Trophoblast cell (in vitro differentiated cells and primary cell): Measurements from ENCODE around the gene IL1RL2.

Experiments used
- DNase-seq, 2 donors: peaks; one replicate each; pipeline ENCODE4 v3.0.0-alpha.2; 2016
- H2AFZ ChIP-seq: 2 replicates; pipeline ENCODE4 v1.6.1; 2013; ENCODE audit warnings: low read length, moderate library complexity, mild to moderate bottlenecking; ENCODE audit not compliant: insufficient read depth, poor library complexity
- H2AK5ac ChIP-seq: 2 replicates; pipeline ENCODE4 v1.6.1; 2013; ENCODE audit warnings: mild to moderate bottlenecking, low read length
- H2BK120ac ChIP-seq: 2 replicates; pipeline ENCODE4 v1.6.1; 2013; ENCODE audit warnings: low read length, mild to moderate bottlenecking, moderate library complexity; ENCODE audit not compliant: insufficient read depth, poor library complexity
- H2BK12ac ChIP-seq: 2 replicates; pipeline ENCODE4 v1.6.1; 2013; ENCODE audit warnings: mild to moderate bottlenecking, low read length, moderate library complexity
- H2BK5ac ChIP-seq: 2 replicates; pipeline ENCODE4 v1.6.1; 2013; ENCODE audit warnings: low read length, low read depth, moderate library complexity, mild to moderate bottlenecking; ENCODE audit not compliant: poor library complexity
- H3K14ac ChIP-seq: 2 replicates; pipeline ENCODE4 v1.6.1; 2013; ENCODE audit warnings: mild to moderate bottlenecking, low read length
- H3K18ac ChIP-seq: 2 replicates; pipeline ENCODE4 v1.6.1; 2013; ENCODE audit warnings: mild to moderate bottlenecking, low read length
- H3K23ac ChIP-seq: 2 replicates; pipeline ENCODE4 v1.6.1; 2013; ENCODE audit warnings: low read length
- H3K27ac ChIP-seq: 2 replicates; pipeline ENCODE4 v1.5.1; 2013; ENCODE audit warnings: low read depth, mild to moderate bottlenecking, inconsistent platforms, low read length, moderate library complexity
- H3K27me3 ChIP-seq: 2 replicates; pipeline ENCODE4 v1.6.1; 2013; ENCODE audit warnings: inconsistent platforms, mild to moderate bottlenecking, low read length, moderate library complexity; ENCODE audit not compliant: insufficient read depth
- H3K36me3 ChIP-seq, 2 experiments: 1 replicate in 1 of 2; 2 replicates in 1 of 2; pipeline ENCODE4 v1.6.1; 2013; ENCODE audit warnings: low read length in 2 of 2, mild to moderate bottlenecking in 2 of 2, moderate library complexity in 1 of 2; ENCODE audit not compliant: insufficient read depth in 2 of 2, control insufficient read depth in 1 of 2
- H3K4ac ChIP-seq: 2 replicates; pipeline ENCODE4 v1.6.1; 2013; ENCODE audit warnings: low read depth, mild to moderate bottlenecking, low read length, moderate library complexity
- H3K4me1 ChIP-seq, 2 experiments: 1 replicate in 1 of 2; 2 replicates in 1 of 2; pipeline ENCODE4 v1.6.1; 2013; ENCODE audit warnings: low read length in 2 of 2, mild to moderate bottlenecking in 2 of 2, moderate library complexity in 1 of 2; ENCODE audit not compliant: insufficient read depth in 2 of 2, control insufficient read depth in 1 of 2
- H3K4me2 ChIP-seq: 2 replicates; pipeline ENCODE4 v1.6.1; 2013; ENCODE audit warnings: inconsistent platforms, mild to moderate bottlenecking, low read length, moderate library complexity
- H3K4me3 ChIP-seq: 2 replicates; pipeline ENCODE4 v1.5.1; 2013; ENCODE audit warnings: mild to moderate bottlenecking, low read depth, low read length, inconsistent platforms
- H3K79me1 ChIP-seq: one replicate; pipeline ENCODE4 v1.6.1; 2013; ENCODE audit warnings: low read length
- H3K79me2 ChIP-seq: 2 replicates; pipeline ENCODE4 v1.6.1; 2013; ENCODE audit warnings: low read length, mild to moderate bottlenecking; ENCODE audit not compliant: control insufficient read depth, insufficient read depth, poor library complexity
- H3K9ac ChIP-seq: 2 replicates; pipeline ENCODE4 v1.6.1; 2013; ENCODE audit warnings: mild to moderate bottlenecking, low read length
- H3K9me3 ChIP-seq: 2 replicates; pipeline ENCODE4 v1.6.1; 2013; ENCODE audit warnings: low read depth, mild to moderate bottlenecking, control low read depth, inconsistent platforms, low read length; ENCODE audit not compliant: insufficient read depth
- H4K12ac ChIP-seq: 2 replicates; pipeline ENCODE4 v1.6.1; 2013; ENCODE audit warnings: low read depth, mild to moderate bottlenecking, low read length, moderate library complexity
- H4K8ac ChIP-seq: 2 replicates; pipeline ENCODE4 v1.6.1; 2013; ENCODE audit warnings: low read depth, mild to moderate bottlenecking, low read length, moderate library complexity
- H4K91ac ChIP-seq: one replicate; pipeline ENCODE4 v1.6.1; 2013; ENCODE audit warnings: low read depth, mild to moderate bottlenecking, low read length, moderate library complexity
- WGBS: extraction: QIAGEN DNeasy Blood & Tissue Kit; methylation state at CpG from one replicate; pipeline ENCODE4 v1.1.7; 2013; ENCODE audit warnings: missing lambda C conversion rate; ENCODE audit not compliant: insufficient read length, insufficient coverage; ENCODE audit errors: extremely low coverage; 5-methylcytosine and 5-hydroxymethylcytosine counted together

The IL1RL2 gene

GRCh38 chr2:102251849-102252203 lies 65.0 kb downstream of the IL1RL2 start:
- no peak overlapping the region for H3K14ac ChIP-seq
- H3K27me3 ChIP-seq, result no peaks in the 10 kb centered on the region
- H3K9ac ChIP-seq, result no peak overlapping the region
- no peaks in the 10 kb centered on the region for H3K79me1 ChIP-seq
- H3K36me3 ChIP-seq, result no peaks in the 10 kb centered on the region
- H4K8ac ChIP-seq, result no peak overlapping the region
- H3K18ac ChIP-seq, result no peak overlapping the region
- no peak overlapping the region for H3K23ac ChIP-seq
- no peak overlapping the region for H2BK12ac ChIP-seq
- H2AK5ac ChIP-seq, result no peak overlapping the region
- H2BK5ac ChIP-seq, result no peak overlapping the region
- no peak overlapping the region for H3K4me3 ChIP-seq
- no peaks in the 10 kb centered on the region for H3K79me2 ChIP-seq
- no peak overlapping the region for H3K4me2 ChIP-seq
- no peak overlapping the region for H3K27ac ChIP-seq
- no peaks in the 10 kb centered on the region for H3K9me3 ChIP-seq
- WGBS, result no CpG with 5 or more reads among the region's 1 CpG
- H4K12ac ChIP-seq, result no peak overlapping the region
- H3K4me1 ChIP-seq, result no peaks in the 10 kb centered on the region
- H2BK120ac ChIP-seq, result no peak overlapping the region
- no peak overlapping the region for H4K91ac ChIP-seq
- DNase-seq, result no peak
- H2AFZ ChIP-seq, result no peak overlapping the region
- H3K4ac ChIP-seq, result no peak overlapping the region

GRCh38 chr2:102252236-102252635 lies 65.4 kb downstream of the IL1RL2 start:
- Histone ChIP-seq H3K4ac (no peak overlapping the region), H3K27ac (no peak overlapping the region), H2AFZ (no peak overlapping the region), H4K91ac (no peak overlapping the region), H3K4me3 (no peak overlapping the region), H2AK5ac (no peak overlapping the region), H3K27me3 (no peaks in the 10 kb centered on the region), H4K12ac (no peak overlapping the region), H3K4me1 (no peaks in the 10 kb centered on the region), H3K9me3 (no peaks in the 10 kb centered on the region), H4K8ac (no peak overlapping the region), H3K23ac (no peak overlapping the region), H2BK120ac (no peak overlapping the region), H3K18ac (no peak overlapping the region), H3K4me2 (no peak overlapping the region), H3K9ac (no peak overlapping the region), H3K36me3 (no peaks in the 10 kb centered on the region), H3K79me1 (no peaks in the 10 kb centered on the region), H3K79me2 (no peaks in the 10 kb centered on the region), H2BK5ac (no peak overlapping the region), H3K14ac (no peak overlapping the region), H2BK12ac (no peak overlapping the region)
- DNase-seq, result no peak
- no CpG with 5 or more reads among the region's 2 CpGs for WGBS

- Histone ChIP-seq H3K27ac (no peak overlapping the region), H2BK12ac (no peak overlapping the region), H2BK120ac (no peak overlapping the region), H2AFZ (no peak overlapping the region), H3K9me3 (no peaks in the 10 kb centered on the region), H4K12ac (no peak overlapping the region), H3K9ac (no peak overlapping the region), H3K79me2 (no peaks in the 10 kb centered on the region), H3K4me3 (no peak overlapping the region), H3K36me3 (no peaks in the 10 kb centered on the region), H3K79me1 (no peaks in the 10 kb centered on the region), H3K18ac (no peak overlapping the region), H3K4ac (no peak overlapping the region), H4K8ac (no peak overlapping the region), H2AK5ac (no peak overlapping the region), H3K27me3 (no peaks in the 10 kb centered on the region), H3K23ac (no peak overlapping the region), H2BK5ac (no peak overlapping the region), H3K4me2 (no peak overlapping the region), H4K91ac (no peak overlapping the region), H3K4me1 (no peaks in the 10 kb centered on the region), H3K14ac (no peak overlapping the region)
- no peak for DNase-seq
- WGBS, result no CpG with 5 or more reads among the region's 1 CpG
These were observed 66.4 kb downstream of the IL1RL2 start for GRCh38 chr2:102253140-102253752.

- no peaks in the 10 kb centered on the region for H3K4me1 ChIP-seq
These were observed 66.9 kb downstream of the IL1RL2 start for GRCh38 chr2:102253753-102254150.

More at GRCh38 chr2:102253753-102254150, 66.9 kb downstream of the IL1RL2 start:
- Histone ChIP-seq H2AFZ (no peak overlapping the region), H3K79me2 (no peaks in the 10 kb centered on the region), H3K27ac (no peak overlapping the region), H3K4me2 (no peak overlapping the region), H4K12ac (no peak overlapping the region), H3K79me1 (no peaks in the 10 kb centered on the region), H3K9ac (no peak overlapping the region), H3K36me3 (no peaks in the 10 kb centered on the region), H3K14ac (no peak overlapping the region), H2BK12ac (no peak overlapping the region), H3K18ac (no peak overlapping the region), H4K8ac (no peak overlapping the region), H2BK120ac (no peak overlapping the region), H3K9me3 (no peaks in the 10 kb centered on the region), H2AK5ac (no peak overlapping the region), H4K91ac (no peak overlapping the region), H3K4me3 (no peak overlapping the region), H3K4ac (no peak overlapping the region), H3K23ac (no peak overlapping the region), H2BK5ac (no peak overlapping the region), H3K27me3 (no peaks in the 10 kb centered on the region)
- no CpG with 5 or more reads among the region's 2 CpGs for WGBS
- DNase-seq, result no peak
